HEK293 (cell line): ENCODE results near the gene LAMTOR2.

Source experiments
- CTCF ChIA-PET: fragments of 350-600 bp; formaldehyde crosslinking; extraction: SDS; loops from one replicate; lab custom pipeline; 2021; ENCODE audit warnings: antibody characterized with exemption; lab: Yijun Ruan, JAX
- POLR2A ChIA-PET: fragments of 300-600 bp; formaldehyde crosslinking; extraction: SDS; loops from one replicate; lab custom pipeline; 2020; ENCODE audit warnings: antibody characterized with exemption, inconsistent platforms; lab: Yijun Ruan, JAX
- H3K27ac ChIP-seq: fragments of 200-500 bp; sonication (Bioruptor generic); 2 replicates; pipeline ENCODE4 v1.5.1; 2014; ENCODE audit warnings: low read depth, low read length, control low read depth, inconsistent platforms; ENCODE audit errors: extremely low read depth
- H3K36me3 ChIP-seq, 2 experiments: fragments of 200-500 bp in 1 of 2; sonication (Bioruptor generic) in 1 of 2; 1 replicate in 1 of 2; 2 replicates in 1 of 2; pipeline ENCODE4 v1.5.1; 2014 to 2017; ENCODE audit warnings: inconsistent platforms in 2 of 2, low read length in 2 of 2; ENCODE audit not compliant: control insufficient read depth in 2 of 2, insufficient read depth in 1 of 2
- H3K4me1 ChIP-seq: fragments of 200-500 bp; sonication (Bioruptor generic); 2 replicates; pipeline ENCODE4 v1.5.1; 2014; ENCODE audit warnings: mild to moderate bottlenecking, low read length, inconsistent platforms; ENCODE audit not compliant: control insufficient read depth, insufficient read depth
- H3K4me3 ChIP-seq: 2 replicates; pipeline ENCODE4 v1.5.1; 2011; ENCODE audit warnings: low read depth, mild to moderate bottlenecking, control low read depth, low read length, moderate library complexity
- H3K9me3 ChIP-seq: fragments of 200-500 bp; sonication (Bioruptor generic); 2 replicates; pipeline ENCODE4 v1.5.1; 2014; ENCODE audit warnings: low read depth, low read length, inconsistent platforms; ENCODE audit not compliant: control insufficient read depth, insufficient read depth
- EGR2 ChIP-seq: fragments of 450-650 bp; formaldehyde crosslinking; IDR thresholded peaks from 2 replicates; pipeline ENCODE4 v1.5.1; 2016; ENCODE audit warnings: low read depth, missing biosample characterization, missing genetic modification characterization
- HOXA7 ChIP-seq: sonication (generic); formaldehyde crosslinking; IDR thresholded peaks from 2 replicates; pipeline ENCODE4 v1.8.1; 2022; ENCODE audit warnings: missing genetic modification reagents, borderline replicate concordance
- KLF16 ChIP-seq: fragments of 450-650 bp; formaldehyde crosslinking; IDR thresholded peaks from 2 replicates; pipeline ENCODE4 v1.5.1; 2017; ENCODE audit warnings: missing biosample characterization, missing genetic modification characterization
- YY1 ChIP-seq: fragments of 450-650 bp; formaldehyde crosslinking; IDR thresholded peaks from 2 replicates; pipeline ENCODE4 v1.5.1; 2018; ENCODE audit warnings: missing biosample characterization, missing genetic modification characterization
- ZFHX2 ChIP-seq: fragments of 450-650 bp; formaldehyde crosslinking; conservative IDR thresholded peaks from 2 replicates; pipeline ENCODE4 v1.5.1; 2016; ENCODE audit warnings: missing biosample characterization, missing genetic modification characterization
- ZNF501 ChIP-seq: fragments of 450-650 bp; formaldehyde crosslinking; IDR thresholded peaks from 2 replicates; pipeline ENCODE4 v1.5.1; 2016; ENCODE audit warnings: missing biosample characterization, missing genetic modification characterization
- ZNF521 ChIP-seq: fragments of 450-650 bp; formaldehyde crosslinking; IDR thresholded peaks from 2 replicates; pipeline ENCODE4 v1.5.1; 2017; ENCODE audit warnings: missing biosample characterization, mild to moderate bottlenecking, missing genetic modification characterization
- ZNF626 ChIP-seq: fragments of 450-650 bp; sonication (Bioruptor Pico); formaldehyde crosslinking; IDR thresholded peaks from 2 replicates; pipeline ENCODE4 v1.5.1; 2018; ENCODE audit warnings: missing biosample characterization, missing genetic modification characterization, inconsistent platforms
- ZNF768 ChIP-seq: fragments of 450-650 bp; formaldehyde crosslinking; IDR thresholded peaks from 2 replicates; pipeline ENCODE4 v1.5.1; 2018; ENCODE audit warnings: missing biosample characterization, mild to moderate bottlenecking, missing genetic modification characterization
- ZNF837 ChIP-seq: fragments of 450-650 bp; formaldehyde crosslinking; IDR thresholded peaks from 2 replicates; pipeline ENCODE4 v1.5.1; 2016; ENCODE audit warnings: missing biosample characterization, missing genetic modification characterization
- TF ChIP-seq, protein P1 (sequence below): fragments of 450-650 bp; formaldehyde crosslinking; IDR thresholded peaks from 2 replicates; pipeline ENCODE4 v1.5.1; 2016; ENCODE audit warnings: missing biosample characterization, missing genetic modification characterization, borderline replicate concordance
- TF ChIP-seq, protein P2 (sequence below): fragments of 450-650 bp; formaldehyde crosslinking; IDR thresholded peaks from 2 replicates; pipeline ENCODE4 v1.5.1; 2016; ENCODE audit warnings: missing biosample characterization, missing genetic modification characterization
- TF ChIP-seq, protein P3 (sequence below): fragments of 450-650 bp; formaldehyde crosslinking; IDR thresholded peaks from 2 replicates; pipeline ENCODE4 v1.5.1; 2016; ENCODE audit warnings: missing biosample characterization, missing genetic modification characterization

LAMTOR2 gene

DNA sequence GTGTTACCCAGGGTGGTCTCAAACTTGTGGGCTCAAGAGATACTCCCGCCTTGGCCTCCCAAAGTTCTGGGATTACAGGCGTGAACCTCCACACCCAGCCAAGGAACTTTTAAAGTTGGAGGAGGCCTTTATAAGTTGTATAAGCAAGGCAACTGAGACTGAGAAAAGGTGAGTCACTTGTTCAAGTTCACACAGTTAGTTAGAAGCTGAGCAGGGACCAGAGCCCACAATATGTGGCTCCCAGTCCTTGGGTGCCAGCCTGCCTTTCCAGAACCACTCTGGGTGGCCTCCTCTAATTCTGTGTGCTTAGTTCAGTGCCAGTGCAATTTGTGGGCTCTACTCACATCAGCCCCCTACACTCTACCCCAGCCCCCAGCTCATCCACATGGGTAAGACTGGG lies 10.0 kb downstream of the LAMTOR2 start:
- Histone ChIP-seq H3K4me1 (peaks cover 4% of the 10 kb centered on the region; the same call in 1 of the 2 replicates), H3K36me3 (no peaks in the 10 kb centered on the region), H3K4me3 (no peak overlapping the region), H3K27ac (no peak overlapping the region), H3K9me3 (no peaks in the 10 kb centered on the region)
- ChIA-PET CTCF (interaction anchor here (0.5 to 7.2 kb wide), 17 partner anchors 9 to 254 kb away, joined by 3 to 65 read pairs (median 5); partner anchors contain the start of genes KHDC4, SSR2 and UBQLN4), POLR2A (interaction anchor here (0.5 kb wide), 1 partner anchor 233 kb away, joined by 7 read pairs; no protein-coding TSS in a partner anchor)
- no peak for TF ChIP-seq ZNF501 (tag by site-specific recombination)
- no peak for TF ChIP-seq ZNF837 (tag by site-specific recombination)
- TF ChIP-seq, protein P1, sequence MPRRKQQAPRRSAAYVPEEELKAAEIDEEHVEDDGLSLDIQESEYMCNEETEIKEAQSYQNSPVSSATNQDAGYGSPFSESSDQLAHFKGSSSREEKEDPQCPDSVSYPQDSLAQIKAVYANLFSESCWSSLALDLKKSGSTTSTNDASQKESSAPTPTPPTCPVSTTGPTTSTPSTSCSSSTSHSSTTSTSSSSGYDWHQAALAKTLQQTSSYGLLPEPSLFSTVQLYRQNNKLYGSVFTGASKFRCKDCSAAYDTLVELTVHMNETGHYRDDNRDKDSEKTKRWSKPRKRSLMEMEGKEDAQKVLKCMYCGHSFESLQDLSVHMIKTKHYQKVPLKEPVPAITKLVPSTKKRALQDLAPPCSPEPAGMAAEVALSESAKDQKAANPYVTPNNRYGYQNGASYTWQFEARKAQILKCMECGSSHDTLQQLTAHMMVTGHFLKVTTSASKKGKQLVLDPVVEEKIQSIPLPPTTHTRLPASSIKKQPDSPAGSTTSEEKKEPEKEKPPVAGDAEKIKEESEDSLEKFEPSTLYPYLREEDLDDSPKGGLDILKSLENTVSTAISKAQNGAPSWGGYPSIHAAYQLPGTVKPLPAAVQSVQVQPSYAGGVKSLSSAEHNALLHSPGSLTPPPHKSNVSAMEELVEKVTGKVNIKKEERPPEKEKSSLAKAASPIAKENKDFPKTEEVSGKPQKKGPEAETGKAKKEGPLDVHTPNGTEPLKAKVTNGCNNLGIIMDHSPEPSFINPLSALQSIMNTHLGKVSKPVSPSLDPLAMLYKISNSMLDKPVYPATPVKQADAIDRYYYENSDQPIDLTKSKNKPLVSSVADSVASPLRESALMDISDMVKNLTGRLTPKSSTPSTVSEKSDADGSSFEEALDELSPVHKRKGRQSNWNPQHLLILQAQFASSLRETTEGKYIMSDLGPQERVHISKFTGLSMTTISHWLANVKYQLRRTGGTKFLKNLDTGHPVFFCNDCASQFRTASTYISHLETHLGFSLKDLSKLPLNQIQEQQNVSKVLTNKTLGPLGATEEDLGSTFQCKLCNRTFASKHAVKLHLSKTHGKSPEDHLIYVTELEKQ (tag by site-specific recombination) = no peak
- TF ChIP-seq ZNF626 (tag by site-specific recombination) = no peak
- no peak for TF ChIP-seq ZNF768 (tag by site-specific recombination)

DNA sequence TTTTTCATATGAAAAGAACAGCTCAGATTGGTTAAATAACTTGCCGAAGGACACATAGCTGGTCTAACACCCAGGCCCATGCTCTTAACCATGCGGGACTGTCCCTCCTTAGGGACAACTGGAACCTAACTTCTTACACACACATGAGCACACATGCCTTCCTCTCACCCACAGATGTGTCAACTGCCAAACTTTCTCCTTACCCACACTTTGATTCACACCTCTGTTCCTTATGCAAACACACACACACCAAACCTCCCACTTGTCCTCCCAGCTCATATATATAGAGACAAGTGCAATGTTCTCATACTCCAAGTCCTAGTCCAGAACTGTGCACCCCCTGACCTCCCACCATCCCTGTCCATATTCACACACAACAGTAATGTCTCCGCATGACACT lies 10.6 kb downstream of the LAMTOR2 start:
- CTCF ChIA-PET = interaction anchor here (0.6 to 7.2 kb wide), 17 partner anchors 8 to 814 kb away, joined by 3 to 65 read pairs (median 6); partner anchors contain the start of genes KHDC4, SSR2 and UBQLN4
- TF ChIP-seq ZFHX2 (tag by site-specific recombination) (peak; percentile 96), ZNF521 (no peak), HOXA7 (CRISPR knock-in tag) (no peak), KLF16 (tag by site-specific recombination) (no peak), YY1 (tag by site-specific recombination) (no peak), EGR2 (tag by site-specific recombination) (peak; percentile 97)
- TF ChIP-seq, protein P2, sequence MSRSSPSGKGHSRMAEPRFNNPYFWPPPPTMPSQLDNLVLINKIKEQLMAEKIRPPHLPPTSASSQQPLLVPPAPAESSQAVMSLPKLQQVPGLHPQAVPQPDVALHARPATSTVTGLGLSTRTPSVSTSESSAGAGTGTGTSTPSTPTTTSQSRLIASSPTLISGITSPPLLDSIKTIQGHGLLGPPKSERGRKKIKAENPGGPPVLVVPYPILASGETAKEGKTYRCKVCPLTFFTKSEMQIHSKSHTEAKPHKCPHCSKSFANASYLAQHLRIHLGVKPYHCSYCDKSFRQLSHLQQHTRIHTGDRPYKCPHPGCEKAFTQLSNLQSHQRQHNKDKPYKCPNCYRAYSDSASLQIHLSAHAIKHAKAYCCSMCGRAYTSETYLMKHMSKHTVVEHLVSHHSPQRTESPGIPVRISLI (tag by site-specific recombination) = no peak
- TF ChIP-seq, protein P3, sequence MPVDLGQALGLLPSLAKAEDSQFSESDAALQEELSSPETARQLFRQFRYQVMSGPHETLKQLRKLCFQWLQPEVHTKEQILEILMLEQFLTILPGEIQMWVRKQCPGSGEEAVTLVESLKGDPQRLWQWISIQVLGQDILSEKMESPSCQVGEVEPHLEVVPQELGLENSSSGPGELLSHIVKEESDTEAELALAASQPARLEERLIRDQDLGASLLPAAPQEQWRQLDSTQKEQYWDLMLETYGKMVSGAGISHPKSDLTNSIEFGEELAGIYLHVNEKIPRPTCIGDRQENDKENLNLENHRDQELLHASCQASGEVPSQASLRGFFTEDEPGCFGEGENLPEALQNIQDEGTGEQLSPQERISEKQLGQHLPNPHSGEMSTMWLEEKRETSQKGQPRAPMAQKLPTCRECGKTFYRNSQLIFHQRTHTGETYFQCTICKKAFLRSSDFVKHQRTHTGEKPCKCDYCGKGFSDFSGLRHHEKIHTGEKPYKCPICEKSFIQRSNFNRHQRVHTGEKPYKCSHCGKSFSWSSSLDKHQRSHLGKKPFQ = peak; percentile 63; the same call in 1 of the 2 replicates
- TF ChIP-seq, all 188 proteins: peak for 3
- Histone ChIP-seq H3K4me3 (no peak overlapping the region), H3K4me1 (peaks cover 4% of the 10 kb centered on the region; the same call in 1 of the 2 replicates), H3K9me3 (no peaks in the 10 kb centered on the region), H3K36me3 (no peaks in the 10 kb centered on the region), H3K27ac (no peak overlapping the region)
- POLR2A ChIA-PET = interaction anchor here (0.5 to 1.0 kb wide), 2 partner anchors 14 to 233 kb away, joined by 3 to 7 read pairs; no protein-coding TSS in a partner anchor

DNA sequence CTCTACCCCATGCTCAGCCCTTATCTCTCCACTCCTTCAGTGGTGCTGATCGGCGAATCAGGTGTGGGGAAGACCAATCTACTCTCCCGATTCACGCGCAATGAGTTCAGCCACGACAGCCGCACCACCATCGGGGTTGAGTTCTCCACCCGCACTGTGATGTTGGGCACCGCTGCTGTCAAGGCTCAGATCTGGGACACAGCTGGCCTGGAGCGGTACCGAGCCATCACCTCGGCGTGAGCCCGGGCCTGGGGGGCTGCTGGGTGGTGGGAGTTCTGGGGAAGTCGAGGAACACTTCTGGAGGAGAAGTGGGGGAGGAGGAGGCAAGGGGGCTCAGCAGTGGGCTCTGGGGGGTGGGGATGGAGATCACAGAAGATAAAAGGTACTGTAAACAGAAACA lies 11.3 kb downstream of the LAMTOR2 start:
- no peaks in the 10 kb centered on the region for H3K9me3 ChIP-seq
- no peak overlapping the region for H3K4me3 ChIP-seq
- no peaks in the 10 kb centered on the region for H3K36me3 ChIP-seq
- CTCF ChIA-PET = interaction anchor here (0.6 to 7.2 kb wide), 41 partner anchors 8 to 815 kb away, joined by 3 to 65 read pairs (median 5); partner anchors contain the start of genes ARHGEF2, KHDC4, LAMTOR2 and MEX3A
- peaks cover 4% of the 10 kb centered on the region; the same call in 1 of the 2 replicates for H3K4me1 ChIP-seq
- TF ChIP-seq ZNF501 (tag by site-specific recombination) = no peak
- TF ChIP-seq, all 188 proteins: peak for 0
- POLR2A ChIA-PET = interaction anchor here (0.6 to 1.0 kb wide), 4 partner anchors 15 to 128 kb away, joined by 3 to 4 read pairs (median 3); no protein-coding TSS in a partner anchor
- H3K27ac ChIP-seq = no peak overlapping the region
